Kidney (tissue), 14 donors: ENCODE measurements around the gene ZNF441. TPM values are rescaled to one million over a fixed set of nuclear protein-coding genes. Genes with fewer than 3 reads are reported as not detected.

Experiments
- DNase-seq, 5 donors: peaks; one replicate each; pipeline ENCODE4 v3.0.0-alpha.2; 2013 to 2020
- FAIRE-seq: peaks from 2 replicates; lab custom pipeline; 2012; peaks lifted over from hg19 to GRCh38; lab: Jason Lieb, UNC
- H3K27ac ChIP-seq, 2 donors: one replicate each; pipeline ENCODE4 v1.7.0; 2013; ENCODE audit warnings: low read depth in 2 of 2, low read length in 2 of 2, inconsistent platforms in 1 of 2
- H3K27me3 ChIP-seq: one replicate; pipeline ENCODE4 v1.7.1; 2013; ENCODE audit warnings: low read length, inconsistent platforms; ENCODE audit not compliant: control insufficient read depth, insufficient read depth
- H3K36me3 ChIP-seq, 3 donors: one replicate each; pipeline versions ENCODE4 v1.7.0 to v1.7.1; 2013; ENCODE audit warnings: low read length in 3 of 3, control low read depth in 1 of 3, inconsistent platforms in 1 of 3; ENCODE audit not compliant: insufficient read depth in 3 of 3, control insufficient read depth in 2 of 3
- H3K4me1 ChIP-seq, 3 donors: one replicate each; pipeline versions ENCODE4 v1.7.0 to v1.7.1; 2013; ENCODE audit warnings: low read length in 3 of 3, inconsistent platforms in 1 of 3, low read depth in 1 of 3; ENCODE audit not compliant: control insufficient read depth in 2 of 3, insufficient read depth in 2 of 3
- H3K4me3 ChIP-seq, 3 donors: one replicate each; pipeline versions ENCODE4 v1.7.0 to v1.8.1; 2013; ENCODE audit warnings: low read length in 3 of 3, control low read depth in 1 of 3, inconsistent platforms in 1 of 3
- H3K9ac ChIP-seq, 3 donors: one replicate each; pipeline versions ENCODE4 v1.7.0 to v1.7.1; 2013; ENCODE audit warnings: low read length in 3 of 3, control low read depth in 1 of 3, inconsistent platforms in 1 of 3
- H3K9me3 ChIP-seq, 3 donors: one replicate each; pipeline versions ENCODE4 v1.7.0 to v1.7.1; 2013; ENCODE audit warnings: low read length in 3 of 3, control low read depth in 1 of 3, inconsistent platforms in 1 of 3; ENCODE audit not compliant: control insufficient read depth in 2 of 3, insufficient read depth in 1 of 3
- CTCF ChIP-seq: IDR thresholded peaks from 3 replicates; pipeline ENCODE4 v1.5.1; 2012; ENCODE audit warnings: mild to moderate bottlenecking, moderate library complexity, borderline replicate concordance; ENCODE audit not compliant: insufficient read depth; ENCODE audit errors: extremely low read depth
- intact Hi-C: fragments of 100-400 bp; cut with DNase I; formaldehyde crosslinking; loops from one replicate; pipeline ENCODE4 v1.11.1; 2022
- polyA plus RNA-seq: library from polyadenylated mRNA; stranded (reverse); fragments of 350-450 nt; fragmentation: Illumina TruSeq; extraction: RNeasy Lipid Tissue Mini Kit (QIAGEN cat#74804); gene quantifications from one replicate; pipeline ENCODE4 v1.2.3, GENCODE V29; 2014; ENCODE audit warnings: low read depth, low replicate concordance; ENCODE audit not compliant: insufficient read depth
- total RNA-seq: library from RNA; stranded (reverse); fragmentation: NEBNext Ultra II Directional; extraction: Animal tissue kit (Norgen Biotek cat#: 25700); gene quantifications from one replicate; pipeline ENCODE4 v1.2.1, GENCODE V29; 2021
- donor health status: control.
- donor health status: control.
- donor health status: control.
- donor health status: control.
- donor health status: control.
- donor health status: DM: yes; HTN: yes; CAD: no.
- donor health status: Normal renal cell carcinoma (clear cell type).

The ZNF441 gene
- total and polyA plus RNA-seq, 2 donors from 2014 or later = 4.4 to 19.3 TPM

GRCh38 chr19:11833541-11833940 is 66.7 kb downstream of the ZNF441 start:
- FAIRE-seq (no peak), DNase-seq (no peak)
- Histone ChIP-seq H3K27me3 (no peaks in the 10 kb centered on the region), H3K9ac (no peak overlapping the region), H3K27ac (no peak overlapping the region), H3K4me3 (no peak overlapping the region), H3K4me1 (no peaks in the 10 kb centered on the region), H3K36me3 (peaks cover 10 to 23% (median 16%) of the 10 kb centered on the region in 3 donors), H3K9me3 (peaks cover 1 to 31% (median 17%) of the 10 kb centered on the region in 3 donors)
- intact Hi-C loops = no loop called here
- no peak for TF ChIP-seq CTCF

Other genes with a start within 250 kb of the ZNF441 start
- 33.8 TPM for gene ECSIT, start 237.9 kb upstream of the ZNF441 start, total RNA-seq
- gene ECSIT, start 237.9 kb upstream of the ZNF441 start, polyA plus RNA-seq = 83.4 TPM
- gene CNN1, start 228.1 kb upstream of the ZNF441 start, total RNA-seq = 47.8 TPM
- gene CNN1, start 228.1 kb upstream of the ZNF441 start, polyA plus RNA-seq = 42.2 TPM
- gene ELOF1, start 207.8 kb upstream of the ZNF441 start, total RNA-seq = 47.5 TPM
- 72.4 TPM for gene ELOF1, start 207.8 kb upstream of the ZNF441 start, polyA plus RNA-seq
- gene ACP5, start 189.4 kb upstream of the ZNF441 start, total RNA-seq = 13.8 TPM
- gene ACP5, start 189.4 kb upstream of the ZNF441 start, polyA plus RNA-seq = 93.3 TPM
- 20.8 TPM for gene ZNF627, start 169.5 kb upstream of the ZNF441 start, total RNA-seq
- 8.4 TPM for gene ZNF627, start 169.5 kb upstream of the ZNF441 start, polyA plus RNA-seq
- 12.5 TPM for gene ZNF823, start 28.1 kb upstream of the ZNF441 start, total RNA-seq
- 5.6 TPM for gene ZNF823, start 28.1 kb upstream of the ZNF441 start, polyA plus RNA-seq
- gene ZNF491, start 31.5 kb downstream of the ZNF441 start, total RNA-seq = 2.5 TPM
- 1.1 TPM for gene ZNF491, start 31.5 kb downstream of the ZNF441 start, polyA plus RNA-seq
- gene ZNF440, start 47.3 kb downstream of the ZNF441 start, total RNA-seq = 21.0 TPM
- 3.0 TPM for gene ZNF440, start 47.3 kb downstream of the ZNF441 start, polyA plus RNA-seq
- 13.2 TPM for gene ZNF439, start 81.7 kb downstream of the ZNF441 start, total RNA-seq
- 4.5 TPM for gene ZNF439, start 81.7 kb downstream of the ZNF441 start, polyA plus RNA-seq
- 16.4 TPM for gene ZNF69, start 120.8 kb downstream of the ZNF441 start, total RNA-seq
- 7.8 TPM for gene ZNF69, start 120.8 kb downstream of the ZNF441 start, polyA plus RNA-seq
- gene ZNF700, start 158.1 kb downstream of the ZNF441 start, total RNA-seq = 20.9 TPM
- 7.2 TPM for gene ZNF700, start 158.1 kb downstream of the ZNF441 start, polyA plus RNA-seq
- gene ZNF763, start 198.0 kb downstream of the ZNF441 start, total RNA-seq = 9.8 TPM
- gene ZNF763, start 198.0 kb downstream of the ZNF441 start, polyA plus RNA-seq = 4.6 TPM